SK-N-SH treated with all-trans-retinoic acid at 6 μM for 48 hours (cell line): ENCODE measurements around the gene NAA60.
A peak's percentile ranks its signal among the peaks of the same experiment; 100 is the strongest.

ENCODE experiments used
- ATAC-seq: fragments of 200-7000 bp; cut with Tn5 transposase; 3 replicates; pipeline ENCODE4 v1.9.1; 2020; ENCODE audit warnings: mild to moderate bottlenecking, moderate library complexity
- ARNTL ChIP-seq: fragments of 450-650 bp; formaldehyde crosslinking; IDR thresholded peaks from 2 replicates; pipeline ENCODE4 v1.5.0; 2020; ENCODE audit warnings: low read depth, mild to moderate bottlenecking, moderate library complexity, borderline replicate concordance
- BACH2 ChIP-seq: fragments of 250-450 bp; sonication (Bioruptor Pico); IDR thresholded peaks from 2 replicates; pipeline ENCODE4 v1.9.0; 2021; ENCODE audit warnings: mild to moderate bottlenecking, borderline replicate concordance
- CREB5 ChIP-seq: fragments of 250-450 bp; sonication (Bioruptor Pico); IDR thresholded peaks from 2 replicates; pipeline ENCODE4 v1.5.1; 2020; ENCODE audit warnings: low read depth, mild to moderate bottlenecking, moderate library complexity
- CSDC2 ChIP-seq: fragments of 250-450 bp; sonication (Bioruptor Pico); IDR thresholded peaks from 2 replicates; pipeline ENCODE4 v1.5.0; 2020; ENCODE audit warnings: mild to moderate bottlenecking, moderate library complexity
- CSRNP3 ChIP-seq: fragments of 250-450 bp; sonication (Bioruptor Pico); IDR thresholded peaks from 2 replicates; pipeline ENCODE4 v1.5.1; 2021; ENCODE audit warnings: mild to moderate bottlenecking, moderate library complexity
- GLIS3 ChIP-seq: fragments of 250-450 bp; sonication (Bioruptor Pico); IDR thresholded peaks from 2 replicates; pipeline ENCODE4 v1.5.0; 2020; ENCODE audit warnings: mild to moderate bottlenecking, moderate library complexity
- ISL1 ChIP-seq: fragments of 250-450 bp; sonication (Bioruptor Pico); IDR thresholded peaks from 2 replicates; pipeline ENCODE4 v2.1.2; 2022; ENCODE audit warnings: mild to moderate bottlenecking, moderate library complexity
- OSR1 ChIP-seq: fragments of 250-450 bp; sonication (Bioruptor Pico); IDR thresholded peaks from 2 replicates; pipeline ENCODE4 v1.8.0; 2022; ENCODE audit warnings: moderate library complexity, mild to moderate bottlenecking, inconsistent platforms
- PATZ1 ChIP-seq: fragments of 250-450 bp; sonication (Bioruptor Pico); IDR thresholded peaks from 2 replicates; pipeline ENCODE4 v1.8.0; 2020; ENCODE audit warnings: mild to moderate bottlenecking, moderate library complexity, borderline replicate concordance
- POU6F1 ChIP-seq: fragments of 250-450 bp; sonication (Bioruptor Pico); IDR thresholded peaks from 2 replicates; pipeline ENCODE4 v1.8.0; 2021; ENCODE audit warnings: low read depth, mild to moderate bottlenecking, moderate library complexity, borderline replicate concordance
- PPARA ChIP-seq: fragments of 250-450 bp; sonication (Bioruptor Pico); IDR thresholded peaks from 2 replicates; pipeline ENCODE4 v1.5.0; 2020; ENCODE audit warnings: mild to moderate bottlenecking, borderline replicate concordance
- RARB ChIP-seq: fragments of 250-450 bp; sonication (Bioruptor Pico); IDR thresholded peaks from 2 replicates; pipeline ENCODE4 v1.8.0; 2021; ENCODE audit warnings: mild to moderate bottlenecking, moderate library complexity
- SNAI2 ChIP-seq: fragments of 250-450 bp; sonication (Bioruptor Pico); IDR thresholded peaks from 2 replicates; pipeline ENCODE4 v1.5.0; 2020; ENCODE audit warnings: mild to moderate bottlenecking, moderate library complexity
- TCF4 ChIP-seq: fragments of 250-450 bp; sonication (Bioruptor Pico); IDR thresholded peaks from 2 replicates; pipeline ENCODE4 v1.8.0; 2021; ENCODE audit warnings: mild to moderate bottlenecking, moderate library complexity, borderline replicate concordance
- TOX ChIP-seq: fragments of 250-450 bp; sonication (Bioruptor Pico); IDR thresholded peaks from 2 replicates; pipeline ENCODE4 v1.8.0; 2021; ENCODE audit warnings: mild to moderate bottlenecking, moderate library complexity, borderline replicate concordance
- ZFP3 ChIP-seq: fragments of 250-450 bp; sonication (Bioruptor Pico); IDR thresholded peaks from 2 replicates; pipeline ENCODE4 v1.5.0; 2020; ENCODE audit warnings: mild to moderate bottlenecking, moderate library complexity
- ZFP30 ChIP-seq: fragments of 450-650 bp; formaldehyde crosslinking; IDR thresholded peaks from 2 replicates; pipeline ENCODE4 v1.5.0; 2022; ENCODE audit warnings: mild to moderate bottlenecking, moderate library complexity
- ZNF565 ChIP-seq: fragments of 450-650 bp; formaldehyde crosslinking; conservative IDR thresholded peaks from 2 replicates; pipeline ENCODE4 v1.5.0; 2020; ENCODE audit warnings: low read depth, mild to moderate bottlenecking, moderate library complexity
- ZNF8 ChIP-seq: fragments of 450-650 bp; formaldehyde crosslinking; IDR thresholded peaks from 2 replicates; pipeline ENCODE4 v1.5.0; 2020; ENCODE audit warnings: mild to moderate bottlenecking, moderate library complexity
- TF ChIP-seq, protein P1 (sequence below): fragments of 250-450 bp; sonication (Bioruptor Pico); IDR thresholded peaks from 2 replicates; pipeline ENCODE4 v1.5.0; 2020; ENCODE audit warnings: mild to moderate bottlenecking, moderate library complexity

Gene NAA60

DNA sequence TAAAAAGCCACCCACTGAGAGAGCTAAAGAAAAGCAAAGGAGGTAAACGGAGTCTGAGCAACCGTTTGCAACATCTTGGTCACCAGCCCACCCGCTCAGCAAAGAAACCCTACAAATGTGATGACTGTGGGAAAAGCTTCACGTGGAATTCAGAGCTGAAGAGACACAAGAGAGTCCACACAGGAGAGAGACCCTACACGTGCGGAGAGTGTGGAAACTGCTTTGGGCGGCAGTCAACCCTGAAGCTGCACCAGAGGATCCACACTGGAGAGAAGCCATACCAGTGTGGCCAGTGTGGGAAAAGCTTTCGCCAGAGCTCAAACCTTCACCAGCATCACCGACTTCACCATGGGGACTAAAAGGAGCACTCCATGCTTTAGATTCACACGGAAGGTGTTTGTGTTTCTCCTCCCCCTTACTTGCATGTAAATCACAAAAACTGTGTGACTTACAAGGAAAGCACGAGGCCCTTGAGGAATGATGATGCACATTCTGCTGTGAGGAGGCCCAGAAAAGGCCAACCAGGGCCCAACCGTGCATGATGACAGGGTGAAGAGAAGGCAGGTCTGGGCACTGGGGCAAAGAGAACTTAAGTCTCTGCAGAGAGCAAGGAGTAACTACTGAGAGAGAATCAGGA is 34.8 kb upstream of the NAA60 start:
- TF ChIP-seq ZFP3 (CRISPR knock-in tag) = no peak
- no peak for TF ChIP-seq TOX (CRISPR knock-in tag)
- no peak for TF ChIP-seq ISL1 (CRISPR knock-in tag)
- no peak for TF ChIP-seq RARB (CRISPR knock-in tag)
- TF ChIP-seq ZNF565 = no peak
- no peak for TF ChIP-seq PATZ1 (CRISPR knock-in tag)
- no peak for TF ChIP-seq CSDC2 (CRISPR knock-in tag)
- no peak for TF ChIP-seq SNAI2 (CRISPR knock-in tag)
- TF ChIP-seq TCF4 = no peak
- no peak for TF ChIP-seq POU6F1 (CRISPR knock-in tag)
- no peak for TF ChIP-seq BACH2 (CRISPR knock-in tag)
- ATAC-seq = no peak

- no peak for TF ChIP-seq ZNF565
- TF ChIP-seq, protein P1, sequence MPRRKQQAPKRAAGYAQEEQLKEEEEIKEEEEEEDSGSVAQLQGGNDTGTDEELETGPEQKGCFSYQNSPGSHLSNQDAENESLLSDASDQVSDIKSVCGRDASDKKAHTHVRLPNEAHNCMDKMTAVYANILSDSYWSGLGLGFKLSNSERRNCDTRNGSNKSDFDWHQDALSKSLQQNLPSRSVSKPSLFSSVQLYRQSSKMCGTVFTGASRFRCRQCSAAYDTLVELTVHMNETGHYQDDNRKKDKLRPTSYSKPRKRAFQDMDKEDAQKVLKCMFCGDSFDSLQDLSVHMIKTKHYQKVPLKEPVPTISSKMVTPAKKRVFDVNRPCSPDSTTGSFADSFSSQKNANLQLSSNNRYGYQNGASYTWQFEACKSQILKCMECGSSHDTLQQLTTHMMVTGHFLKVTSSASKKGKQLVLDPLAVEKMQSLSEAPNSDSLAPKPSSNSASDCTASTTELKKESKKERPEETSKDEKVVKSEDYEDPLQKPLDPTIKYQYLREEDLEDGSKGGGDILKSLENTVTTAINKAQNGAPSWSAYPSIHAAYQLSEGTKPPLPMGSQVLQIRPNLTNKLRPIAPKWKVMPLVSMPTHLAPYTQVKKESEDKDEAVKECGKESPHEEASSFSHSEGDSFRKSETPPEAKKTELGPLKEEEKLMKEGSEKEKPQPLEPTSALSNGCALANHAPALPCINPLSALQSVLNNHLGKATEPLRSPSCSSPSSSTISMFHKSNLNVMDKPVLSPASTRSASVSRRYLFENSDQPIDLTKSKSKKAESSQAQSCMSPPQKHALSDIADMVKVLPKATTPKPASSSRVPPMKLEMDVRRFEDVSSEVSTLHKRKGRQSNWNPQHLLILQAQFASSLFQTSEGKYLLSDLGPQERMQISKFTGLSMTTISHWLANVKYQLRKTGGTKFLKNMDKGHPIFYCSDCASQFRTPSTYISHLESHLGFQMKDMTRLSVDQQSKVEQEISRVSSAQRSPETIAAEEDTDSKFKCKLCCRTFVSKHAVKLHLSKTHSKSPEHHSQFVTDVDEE = no peak
- no peak for TF ChIP-seq SNAI2 (CRISPR knock-in tag)
- no peak for TF ChIP-seq POU6F1 (CRISPR knock-in tag)
- no peak for ATAC-seq
Measured at GRCh38 chr16:3413730-3414379, 29.6 kb upstream of the NAA60 start.

DNA sequence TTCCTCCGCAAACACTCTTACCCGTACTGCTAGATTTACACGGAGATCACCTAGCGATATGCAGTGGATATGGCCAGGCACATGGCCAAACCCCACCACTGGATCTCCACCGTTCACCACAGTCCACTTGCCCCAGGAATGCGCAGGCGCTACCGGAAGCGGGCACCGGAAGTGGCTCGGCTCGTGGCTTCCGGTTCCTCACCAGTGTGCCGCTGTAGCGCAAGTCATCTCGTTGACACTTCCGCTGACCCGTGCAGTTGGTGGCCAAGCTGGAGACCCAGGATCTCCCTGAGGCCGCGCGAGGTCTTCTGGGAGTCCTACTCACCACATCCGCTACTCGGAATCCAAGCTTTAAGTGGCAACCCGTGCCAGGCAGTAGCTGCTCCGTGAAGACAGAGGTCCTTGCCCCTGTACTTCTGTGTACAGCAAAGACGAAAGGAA is 11.7 kb upstream of the NAA60 start:
- TF ChIP-seq, protein P1 = no peak
- no peak for TF ChIP-seq CSDC2 (CRISPR knock-in tag)
- TF ChIP-seq POU6F1 (CRISPR knock-in tag) = no peak
- no peak for TF ChIP-seq GLIS3 (CRISPR knock-in tag)
- no peak for TF ChIP-seq TOX (CRISPR knock-in tag)
- TF ChIP-seq ZNF8 (CRISPR knock-in tag) = no peak
- TF ChIP-seq SNAI2 (CRISPR knock-in tag) = no peak
- no peak for TF ChIP-seq OSR1
- no peak for TF ChIP-seq BACH2 (CRISPR knock-in tag)
- TF ChIP-seq CREB5 = no peak
- TF ChIP-seq TCF4 = no peak
- TF ChIP-seq CSRNP3 (CRISPR knock-in tag) = no peak
- TF ChIP-seq PPARA (CRISPR knock-in tag) = no peak
- no peak for TF ChIP-seq ZFP30 (CRISPR knock-in tag)
- no peak for TF ChIP-seq ZNF565
- TF ChIP-seq ARNTL (CRISPR knock-in tag) = no peak
- ATAC-seq = peak; percentile 50
